IPS-18a (cell line): Measurements from ENCODE around the gene ZIC2.
"Not testable (repeated sequence)": the region's sequence is repeated elsewhere in the genome, so short reads cannot be mapped to it uniquely, and the experiment has no call there.

Experiments used
- H3K27ac ChIP-seq: one replicate; pipeline ENCODE4 v1.5.1; 2013; ENCODE audit warnings: low read length
- H3K27me3 ChIP-seq: one replicate; pipeline ENCODE4 v1.6.1; 2013; ENCODE audit warnings: mild to moderate bottlenecking, low read length; ENCODE audit not compliant: control insufficient read depth, insufficient read depth
- H3K36me3 ChIP-seq: one replicate; pipeline ENCODE4 v1.6.1; 2013; ENCODE audit warnings: low read depth, low read length; ENCODE audit not compliant: control insufficient read depth
- H3K4me1 ChIP-seq: one replicate; pipeline ENCODE4 v1.6.1; 2013; ENCODE audit warnings: low read depth, low read length; ENCODE audit not compliant: control insufficient read depth
- H3K4me3 ChIP-seq: one replicate; pipeline ENCODE4 v1.5.1; 2013; ENCODE audit warnings: low read length
- H3K9ac ChIP-seq: one replicate; pipeline ENCODE4 v1.6.1; 2013; ENCODE audit warnings: mild to moderate bottlenecking, low read length, moderate library complexity
- H3K9me3 ChIP-seq: one replicate; pipeline ENCODE4 v1.6.1; 2013; ENCODE audit warnings: low read depth, low read length; ENCODE audit not compliant: control insufficient read depth

The ZIC2 gene

DNA sequence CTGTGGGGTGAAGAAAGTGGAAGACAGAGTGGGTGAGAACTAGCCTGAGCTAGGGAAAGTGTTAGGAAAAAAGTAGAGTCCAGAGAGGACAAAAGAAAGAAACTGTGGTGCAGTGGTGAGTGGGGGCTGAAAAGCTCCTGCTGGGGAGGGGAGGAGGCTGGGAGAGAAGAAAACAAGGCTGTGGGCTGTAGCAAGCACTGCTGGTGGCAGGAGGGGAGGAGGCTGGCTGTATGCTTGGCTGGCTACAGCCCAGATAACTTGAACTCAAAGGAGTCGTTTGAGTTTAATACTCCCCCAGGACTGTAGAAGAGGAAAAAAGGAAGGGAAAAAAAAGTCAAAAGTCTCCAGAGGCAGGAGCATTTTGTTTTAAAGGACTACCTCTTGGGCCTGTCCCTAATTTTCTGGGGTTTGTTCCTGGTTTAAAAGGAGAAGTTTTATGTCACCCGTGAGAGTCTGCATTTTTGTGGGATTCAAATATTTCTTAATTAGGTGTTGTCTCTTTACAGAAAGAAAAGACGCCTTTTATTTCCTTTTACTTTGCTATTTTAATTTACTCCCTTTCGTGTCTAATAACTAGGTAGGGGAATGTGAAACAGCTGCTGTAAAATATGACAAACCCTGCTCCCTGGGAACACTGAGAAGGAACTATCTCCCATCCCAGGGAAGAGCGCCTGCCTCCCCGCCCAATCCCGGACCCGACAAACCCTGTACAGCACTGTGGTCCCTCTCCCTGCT lies 31.7 kb upstream of the ZIC2 start:
- Histone ChIP-seq H3K27ac (no peak overlapping the region), H3K4me1 (peaks cover 17% of the 10 kb centered on the region), H3K36me3 (no peaks in the 10 kb centered on the region), H3K27me3 (peaks cover 18% of the 10 kb centered on the region), H3K9ac (no peak overlapping the region), H3K9me3 (no peaks in the 10 kb centered on the region), H3K4me3 (no peak overlapping the region)

- not testable (repeated sequence) for H3K27ac ChIP-seq
Observed at GRCh38 chr13:99951666-99952065, 29.9 kb upstream of the ZIC2 start.

GRCh38 chr13:99953138-99953755 lies 28.3 kb upstream of the ZIC2 start:
- no peaks in the 10 kb centered on the region for H3K9me3 ChIP-seq
- no peak overlapping the region for H3K27ac ChIP-seq
- no peak overlapping the region for H3K9ac ChIP-seq
- no peak overlapping the region for H3K4me3 ChIP-seq
- H3K27me3 ChIP-seq: peaks cover 45% of the 10 kb centered on the region
- H3K36me3 ChIP-seq: no peaks in the 10 kb centered on the region
- peaks cover 28% of the 10 kb centered on the region for H3K4me1 ChIP-seq

More at GRCh38 chr13:99951666-99952065, 29.9 kb upstream of the ZIC2 start:
- H3K4me3 ChIP-seq, H3K9ac ChIP-seq, H3K36me3 ChIP-seq, H3K9me3 ChIP-seq: not testable (repeated sequence)
- H3K27me3 ChIP-seq: peaks cover 36% of the 10 kb centered on the region
- peaks cover 26% of the 10 kb centered on the region for H3K4me1 ChIP-seq

DNA sequence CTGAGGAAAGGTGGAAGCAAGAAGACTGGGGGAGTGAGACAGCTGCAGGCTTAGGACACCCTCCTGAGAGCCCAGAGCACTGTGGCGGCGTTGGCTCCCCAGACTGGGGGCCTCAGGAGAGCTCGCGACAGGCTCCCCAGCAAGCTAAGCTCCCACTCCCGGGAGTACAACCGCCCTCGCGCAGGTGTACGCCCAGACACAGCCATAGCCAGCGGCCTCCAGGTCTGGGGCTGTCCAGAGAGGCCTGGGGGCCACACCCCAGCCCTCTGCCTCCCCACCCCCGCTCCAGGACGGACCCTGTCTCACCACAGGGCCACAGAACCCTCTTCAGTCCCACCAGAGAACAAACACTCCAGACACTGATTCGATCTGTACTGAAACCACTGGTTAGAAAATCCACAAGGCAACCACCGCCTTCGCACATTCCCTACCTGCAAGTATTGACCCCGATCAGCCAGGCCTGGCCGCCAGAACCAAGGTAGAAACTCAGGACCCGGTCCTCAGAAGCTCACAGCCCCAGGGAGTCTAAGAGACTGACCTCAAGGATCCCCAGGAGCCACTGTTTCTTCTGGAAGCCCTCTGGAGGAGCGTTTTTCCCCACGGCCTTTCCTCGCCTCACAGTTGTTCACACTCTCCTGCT lies 26.4 kb upstream of the ZIC2 start:
- Histone ChIP-seq H3K9ac (no peak overlapping the region), H3K9me3 (no peaks in the 10 kb centered on the region), H3K27ac (no peak overlapping the region), H3K36me3 (no peaks in the 10 kb centered on the region), H3K4me1 (peaks cover 28% of the 10 kb centered on the region), H3K27me3 (peaks cover 65% of the 10 kb centered on the region), H3K4me3 (peak overlapping the region; percentile 63)

DNA sequence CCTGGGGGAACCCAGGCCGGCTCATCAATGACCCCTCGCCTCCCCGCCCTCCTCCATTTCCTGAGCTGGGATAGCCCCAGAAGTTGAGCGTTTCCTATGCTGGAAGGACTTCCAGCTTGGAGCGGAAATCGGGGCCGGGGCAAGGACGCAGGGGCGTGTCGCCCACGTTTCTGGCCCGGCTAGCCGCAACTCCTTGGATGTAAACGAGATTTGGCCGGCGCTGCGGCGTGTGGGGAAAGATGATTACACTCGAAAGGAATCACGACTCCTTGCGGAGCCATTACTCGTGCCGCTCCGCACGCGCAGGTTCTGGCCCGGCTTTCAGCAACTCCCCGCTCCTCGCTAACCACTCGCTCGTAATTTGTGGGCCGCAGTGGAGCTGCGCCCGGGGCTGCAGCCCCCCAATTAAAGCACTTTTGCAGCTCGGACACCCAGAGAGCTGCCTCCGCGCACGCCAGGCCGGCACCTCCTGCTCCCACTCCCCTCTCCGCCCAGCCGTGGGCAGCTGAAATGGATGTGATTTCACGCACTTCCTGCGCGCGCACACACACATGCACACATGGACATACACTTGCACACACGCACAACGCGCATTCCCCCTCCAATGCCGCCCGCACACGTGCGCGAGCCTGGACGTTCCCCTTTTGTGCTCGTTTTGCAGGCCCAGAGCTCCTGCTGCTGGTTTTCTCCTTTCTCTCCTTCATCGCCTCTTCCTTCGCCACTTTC lies 25.7 kb upstream of the ZIC2 start:
- H3K9me3 ChIP-seq: no peaks in the 10 kb centered on the region
- peak overlapping the region; percentile 63 for H3K4me3 ChIP-seq
- peaks cover 71% of the 10 kb centered on the region for H3K27me3 ChIP-seq
- peaks cover 31% of the 10 kb centered on the region for H3K4me1 ChIP-seq
- no peak overlapping the region for H3K27ac ChIP-seq
- H3K36me3 ChIP-seq: no peaks in the 10 kb centered on the region
- H3K9ac ChIP-seq: peak overlapping the region; percentile 41

DNA sequence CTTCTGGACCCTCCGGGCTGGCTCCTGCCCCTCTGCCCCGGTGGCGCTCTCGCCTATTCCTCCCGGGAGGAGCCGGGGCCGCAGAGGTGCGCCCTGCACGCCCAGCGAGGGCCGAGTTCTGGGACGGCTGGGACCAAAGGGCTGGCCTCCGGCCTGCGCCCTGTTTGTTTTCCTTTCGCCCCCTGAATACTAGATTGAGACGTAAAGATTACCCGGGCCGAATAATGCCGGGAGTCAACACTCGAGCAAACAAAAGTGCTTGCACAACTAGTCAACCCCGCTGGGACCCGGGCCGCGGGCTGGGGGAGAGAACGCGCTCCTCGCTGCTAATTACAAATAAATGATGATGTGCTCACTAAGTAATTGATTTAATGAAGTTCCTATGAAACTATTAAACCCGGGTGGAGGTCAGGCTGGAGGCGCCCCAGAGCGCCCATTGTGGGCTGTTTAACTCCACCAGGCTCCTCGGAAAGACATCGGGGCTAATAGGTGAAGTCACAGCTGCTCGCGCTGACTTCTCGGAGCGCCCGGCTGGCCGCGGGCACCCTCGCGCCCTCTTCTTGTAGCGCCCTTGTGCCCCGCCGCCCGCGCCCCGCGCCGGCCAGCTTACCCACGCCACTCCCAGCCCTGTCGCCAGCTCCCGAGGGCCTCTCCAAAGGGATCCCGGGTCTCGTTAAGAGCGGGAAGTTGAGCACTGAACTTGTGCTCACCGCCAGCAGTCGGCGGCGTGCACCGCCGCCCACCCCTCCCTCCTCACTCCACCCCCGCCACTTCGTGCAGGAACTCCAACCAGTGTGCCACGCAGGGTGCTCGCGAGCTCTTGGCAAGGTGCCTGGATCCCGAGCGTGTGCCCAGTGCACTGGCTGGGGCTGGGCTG lies 24.9 kb upstream of the ZIC2 start:
- H3K9ac ChIP-seq: peak overlapping the region; percentile 41
- peaks cover 39% of the 10 kb centered on the region for H3K4me1 ChIP-seq
- no peaks in the 10 kb centered on the region for H3K9me3 ChIP-seq
- peak overlapping the region; percentile 63 for H3K4me3 ChIP-seq
- peaks cover 79% of the 10 kb centered on the region for H3K27me3 ChIP-seq
- no peaks in the 10 kb centered on the region for H3K36me3 ChIP-seq
- no peak overlapping the region for H3K27ac ChIP-seq

- peaks cover 9% of the 10 kb centered on the region for H3K36me3 ChIP-seq
- H3K9me3 ChIP-seq: no peaks in the 10 kb centered on the region
- H3K4me3 ChIP-seq: peak overlapping the region; percentile 63
- no peak overlapping the region for H3K27ac ChIP-seq
- peaks cover 52% of the 10 kb centered on the region for H3K4me1 ChIP-seq
- peak overlapping the region; percentile 35 for H3K9ac ChIP-seq
- H3K27me3 ChIP-seq: peaks cover 87% of the 10 kb centered on the region
Observed at GRCh38 chr13:99958406-99959126, 23.0 kb upstream of the ZIC2 start.

GRCh38 chr13:99959127-99959539 lies 22.5 kb upstream of the ZIC2 start:
- Histone ChIP-seq H3K27me3 (peaks cover 87% of the 10 kb centered on the region), H3K36me3 (peaks cover 14% of the 10 kb centered on the region), H3K4me1 (peaks cover 58% of the 10 kb centered on the region), H3K9ac (peak overlapping the region; percentile 35), H3K27ac (no peak overlapping the region), H3K9me3 (no peaks in the 10 kb centered on the region), H3K4me3 (peak overlapping the region; percentile 63)

GRCh38 chr13:99959540-99960230 lies 21.9 kb upstream of the ZIC2 start:
- peaks cover 58% of the 10 kb centered on the region for H3K4me1 ChIP-seq
- peaks cover 20% of the 10 kb centered on the region for H3K36me3 ChIP-seq
- peaks cover 87% of the 10 kb centered on the region for H3K27me3 ChIP-seq
- H3K9me3 ChIP-seq: no peaks in the 10 kb centered on the region
- no peak overlapping the region for H3K27ac ChIP-seq
- peak overlapping the region; percentile 63 for H3K4me3 ChIP-seq
- H3K9ac ChIP-seq: peak overlapping the region; percentile 35
